Osteocyte (in vitro differentiated cells): Measurements from ENCODE around the gene LGALS4. TPM values are rescaled to one million over a fixed set of nuclear protein-coding genes. Genes with fewer than 3 reads are reported as not detected.

ENCODE experiments used
- DNase-seq: peaks from one replicate; pipeline ENCODE4 v3.0.0; 2021; ENCODE audit warnings: mixed read lengths; ENCODE audit not compliant: unreplicated experiment; ENCODE audit errors: extremely low spot score
- H3K27ac Mint-ChIP-seq: one replicate; pipeline ENCODE4 v1.8.0; 2021; ENCODE audit warnings: mild to moderate bottlenecking, mixed read lengths; ENCODE audit not compliant: unreplicated experiment
- H3K27me3 Mint-ChIP-seq: one replicate; pipeline ENCODE4 v1.8.0; 2021; ENCODE audit warnings: mixed read lengths; ENCODE audit not compliant: unreplicated experiment
- H3K36me3 Mint-ChIP-seq: one replicate; pipeline ENCODE4 v1.8.0; 2021; ENCODE audit warnings: mixed read lengths; ENCODE audit not compliant: unreplicated experiment
- H3K4me1 Mint-ChIP-seq: one replicate; pipeline ENCODE4 v1.8.0; 2021; ENCODE audit warnings: mixed read lengths; ENCODE audit not compliant: unreplicated experiment
- H3K4me3 Mint-ChIP-seq: one replicate; pipeline ENCODE4 v1.8.0; 2021; ENCODE audit warnings: mild to moderate bottlenecking, moderate library complexity, mixed read lengths; ENCODE audit not compliant: unreplicated experiment
- H3K9me3 Mint-ChIP-seq: one replicate; pipeline ENCODE4 v1.8.0; 2021; ENCODE audit warnings: mixed read lengths; ENCODE audit not compliant: unreplicated experiment
- CTCF ChIP-seq: fragments of 200-600 bp; sonication (generic); IDR thresholded peaks from 2 replicates; pipeline ENCODE4 v1.5.0; 2021; ENCODE audit warnings: antibody characterized with exemption, mild to moderate bottlenecking, moderate library complexity
- total RNA-seq: library from RNA; stranded (reverse); gene quantifications from 2 replicates; pipeline ENCODE4 v1.2.1, GENCODE V29; 2021

Gene LGALS4
- total RNA-seq, 1 donor from 2014 or later = not detected

GRCh38 chr19:38836159-38836982 is 23.6 kb upstream of the LGALS4 start:
- no peaks in the 10 kb centered on the region for H3K27me3 Mint-ChIP-seq
- no peaks in the 10 kb centered on the region for H3K9me3 Mint-ChIP-seq
- no peak overlapping the region for H3K4me3 Mint-ChIP-seq
- no peak for DNase-seq
- H3K36me3 Mint-ChIP-seq = peaks cover 37% of the 10 kb centered on the region
- H3K4me1 Mint-ChIP-seq = peaks cover 8% of the 10 kb centered on the region
- TF ChIP-seq CTCF = no peak
- H3K27ac Mint-ChIP-seq = peak overlapping the region; percentile 34

- Mint-ChIP-seq H3K36me3 (peaks cover 34% of the 10 kb centered on the region), H3K27me3 (no peaks in the 10 kb centered on the region), H3K4me1 (peaks cover 16% of the 10 kb centered on the region), H3K27ac (no peak overlapping the region), H3K9me3 (no peaks in the 10 kb centered on the region), H3K4me3 (no peak overlapping the region)
- no peak for TF ChIP-seq CTCF
- no peak for DNase-seq
These were observed 21.8 kb upstream of the LGALS4 start for GRCh38 chr19:38834590-38834989.

GRCh38 chr19:38834104-38834490 is 21.4 kb upstream of the LGALS4 start:
- Mint-ChIP-seq H3K27ac (peak overlapping the region; percentile 52), H3K4me1 (peaks cover 16% of the 10 kb centered on the region), H3K9me3 (no peaks in the 10 kb centered on the region), H3K36me3 (peaks cover 29% of the 10 kb centered on the region), H3K4me3 (no peak overlapping the region), H3K27me3 (no peaks in the 10 kb centered on the region)
- no peak for DNase-seq
- no peak for TF ChIP-seq CTCF

GRCh38 chr19:38833092-38833425 is 20.3 kb upstream of the LGALS4 start:
- Mint-ChIP-seq H3K4me3 (no peak overlapping the region), H3K36me3 (peaks cover 26% of the 10 kb centered on the region), H3K4me1 (peaks cover 16% of the 10 kb centered on the region), H3K27ac (peak overlapping the region; percentile 97), H3K9me3 (no peaks in the 10 kb centered on the region), H3K27me3 (no peaks in the 10 kb centered on the region)
- no peak for TF ChIP-seq CTCF
- DNase-seq = no peak

- no peak for TF ChIP-seq CTCF
- no peaks in the 10 kb centered on the region for H3K9me3 Mint-ChIP-seq
- no peak for DNase-seq
- H3K27ac Mint-ChIP-seq = peak overlapping the region; percentile 97
- H3K36me3 Mint-ChIP-seq = peaks cover 24% of the 10 kb centered on the region
- peaks cover 16% of the 10 kb centered on the region for H3K4me1 Mint-ChIP-seq
- H3K4me3 Mint-ChIP-seq = peak overlapping the region; percentile 82
- H3K27me3 Mint-ChIP-seq = no peaks in the 10 kb centered on the region
These were observed 18.4 kb upstream of the LGALS4 start for GRCh38 chr19:38831142-38831605.
